GM19328 (cell line): ENCODE results near the gene CFTR.

Experiments
- ATAC-seq: cut with Tn5 transposase; IDR thresholded peaks from one replicate; pipeline ENCODE4 v1.9.1; 2021; ENCODE audit warnings: mild to moderate bottlenecking, moderate library complexity; ENCODE audit not compliant: unreplicated experiment

CFTR gene

DNA sequence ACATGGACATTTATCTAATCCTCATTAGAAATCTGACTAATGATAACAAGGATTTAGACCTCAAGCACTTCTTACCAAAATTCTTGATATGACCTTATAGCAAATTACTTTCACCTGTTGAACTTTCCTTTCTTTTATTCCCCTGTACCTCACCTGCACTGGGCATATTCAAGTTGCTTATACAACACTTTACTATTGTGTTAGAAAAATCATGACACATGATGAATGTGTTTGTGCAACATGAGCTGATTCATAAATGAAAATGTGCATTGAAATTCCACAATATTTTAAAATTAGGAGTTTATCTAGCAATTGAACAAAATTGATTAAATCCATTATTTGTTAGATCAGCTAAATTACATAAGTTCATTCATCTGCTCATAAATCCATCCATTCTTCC is 160.6 kb downstream of the CFTR start:
- ATAC-seq: no peak

GRCh38 chr7:117645481-117646165 is 165.8 kb downstream of the CFTR start:
- no peak for ATAC-seq

GRCh38 chr7:117648203-117648866 is 168.5 kb downstream of the CFTR start:
- ATAC-seq: no peak

DNA sequence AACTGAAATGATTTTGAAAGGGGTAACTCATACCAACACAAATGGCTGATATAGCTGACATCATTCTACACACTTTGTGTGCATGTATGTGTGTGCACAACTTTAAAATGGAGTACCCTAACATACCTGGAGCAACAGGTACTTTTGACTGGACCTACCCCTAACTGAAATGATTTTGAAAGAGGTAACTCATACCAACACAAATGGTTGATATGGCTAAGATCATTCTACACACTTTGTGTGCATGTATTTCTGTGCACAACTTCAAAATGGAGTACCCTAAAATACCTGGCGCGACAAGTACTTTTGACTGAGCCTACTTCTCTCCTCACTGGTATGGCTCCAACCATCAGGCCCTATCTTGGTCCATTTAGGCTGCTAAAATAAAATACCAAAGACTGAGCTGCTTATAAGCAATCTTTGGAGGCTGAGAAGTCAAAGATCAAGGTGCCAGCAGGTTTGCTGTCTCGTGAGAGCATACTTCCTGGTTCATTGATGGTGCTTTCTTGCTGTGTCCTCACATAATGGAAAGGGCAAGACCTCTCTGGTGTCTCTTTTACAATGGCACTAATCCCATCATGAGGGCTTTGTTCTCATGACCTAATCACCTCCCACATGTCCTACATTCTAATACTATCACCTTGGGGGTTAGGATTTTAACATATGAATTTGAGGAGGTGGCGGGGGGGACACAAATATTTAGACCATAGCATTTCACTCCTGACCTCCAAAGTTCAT is 173.3 kb downstream of the CFTR start:
- ATAC-seq: no peak

GRCh38 chr7:117654780-117655179 is 175.0 kb downstream of the CFTR start:
- no peak for ATAC-seq

DNA sequence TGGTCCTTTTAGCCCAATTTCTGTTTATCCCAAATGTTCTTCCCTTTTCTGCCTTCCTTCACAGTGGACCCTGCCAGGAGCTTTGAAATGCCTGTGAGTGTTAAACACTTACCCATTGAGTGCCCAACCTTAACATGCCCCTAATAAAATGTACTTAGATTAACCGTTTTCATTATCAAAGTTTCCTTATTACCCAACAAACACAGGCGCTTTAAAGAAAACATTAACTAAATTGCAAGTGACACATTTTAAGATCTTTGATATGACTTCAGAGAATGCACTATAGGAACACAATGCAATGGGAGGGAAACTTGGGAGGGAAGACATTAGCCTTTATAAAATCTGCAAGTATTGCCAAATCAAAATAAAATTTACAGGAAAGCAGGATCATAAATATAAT is 177.0 kb downstream of the CFTR start:
- ATAC-seq: no peak

DNA sequence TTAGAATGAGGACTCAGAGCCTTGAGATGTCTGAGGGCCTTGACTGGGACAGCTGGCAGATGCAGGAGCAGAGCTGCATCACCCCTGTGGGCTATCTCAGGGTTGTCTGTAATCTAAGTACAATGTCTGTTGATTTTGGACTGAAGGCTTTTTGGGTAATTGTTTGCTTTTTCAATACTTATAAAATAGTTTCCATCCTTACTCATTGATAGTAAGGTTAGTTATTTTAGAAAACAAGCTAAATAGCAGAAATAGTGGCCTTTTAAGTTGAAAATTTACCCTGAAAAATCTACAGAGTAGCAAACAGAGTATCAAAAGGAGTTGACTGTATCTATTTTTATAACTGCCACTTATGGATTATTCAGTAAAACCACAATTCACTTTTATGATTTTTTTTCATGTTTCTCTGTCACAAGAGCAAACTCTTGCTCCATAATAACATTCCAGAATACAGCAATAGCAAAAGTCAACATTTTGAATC is 179.7 kb downstream of the CFTR start:
- no peak for ATAC-seq

GRCh38 chr7:117661328-117661727 is 181.5 kb downstream of the CFTR start:
- no peak for ATAC-seq

DNA sequence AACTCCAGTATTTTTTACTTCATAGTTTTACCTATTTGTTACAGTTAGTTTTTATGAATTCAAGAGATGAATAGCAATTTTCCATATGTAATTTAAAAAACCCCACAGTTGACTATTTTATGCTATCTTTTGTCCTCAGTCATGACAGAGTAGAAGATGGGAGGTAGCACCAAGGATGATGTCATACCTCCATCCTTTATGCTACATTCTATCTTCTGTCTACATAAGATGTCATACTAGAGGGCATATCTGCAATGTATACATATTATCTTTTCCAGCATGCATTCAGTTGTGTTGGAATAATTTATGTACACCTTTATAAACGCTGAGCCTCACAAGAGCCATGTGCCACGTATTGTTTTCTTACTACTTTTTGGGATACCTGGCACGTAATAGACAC is 184.2 kb downstream of the CFTR start:
- ATAC-seq: no peak

DNA sequence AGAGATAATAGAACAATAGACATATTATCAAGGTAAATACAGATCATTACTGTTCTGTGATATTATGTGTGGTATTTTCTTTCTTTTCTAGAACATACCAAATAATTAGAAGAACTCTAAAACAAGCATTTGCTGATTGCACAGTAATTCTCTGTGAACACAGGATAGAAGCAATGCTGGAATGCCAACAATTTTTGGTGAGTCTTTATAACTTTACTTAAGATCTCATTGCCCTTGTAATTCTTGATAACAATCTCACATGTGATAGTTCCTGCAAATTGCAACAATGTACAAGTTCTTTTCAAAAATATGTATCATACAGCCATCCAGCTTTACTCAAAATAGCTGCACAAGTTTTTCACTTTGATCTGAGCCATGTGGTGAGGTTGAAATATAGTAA is 185.5 kb downstream of the CFTR start:
- ATAC-seq: no peak

DNA sequence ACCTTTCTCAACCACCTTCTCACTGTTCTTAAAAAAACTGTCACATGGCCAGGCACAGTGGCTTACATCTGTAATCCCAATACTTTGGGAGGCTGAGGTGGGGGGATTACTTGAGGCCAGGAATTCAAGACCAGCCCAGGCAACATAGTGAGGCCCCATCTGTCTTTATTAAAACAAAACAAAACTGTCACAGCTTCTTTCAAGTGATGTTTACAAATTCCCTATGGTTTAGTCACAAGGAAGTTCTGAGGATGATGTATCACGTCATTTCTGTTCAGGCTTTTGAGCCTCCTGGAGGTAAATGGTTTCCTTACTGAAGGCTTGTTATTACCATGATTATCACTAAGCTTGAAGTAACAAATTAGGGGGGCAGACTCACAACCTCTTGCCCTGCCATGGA is 186.2 kb downstream of the CFTR start:
- no peak for ATAC-seq

DNA sequence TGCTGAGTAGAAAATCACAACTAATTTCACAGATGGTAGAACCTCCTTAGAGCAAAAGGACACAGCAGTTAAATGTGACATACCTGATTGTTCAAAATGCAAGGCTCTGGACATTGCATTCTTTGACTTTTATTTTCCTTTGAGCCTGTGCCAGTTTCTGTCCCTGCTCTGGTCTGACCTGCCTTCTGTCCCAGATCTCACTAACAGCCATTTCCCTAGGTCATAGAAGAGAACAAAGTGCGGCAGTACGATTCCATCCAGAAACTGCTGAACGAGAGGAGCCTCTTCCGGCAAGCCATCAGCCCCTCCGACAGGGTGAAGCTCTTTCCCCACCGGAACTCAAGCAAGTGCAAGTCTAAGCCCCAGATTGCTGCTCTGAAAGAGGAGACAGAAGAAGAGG is 186.9 kb downstream of the CFTR start:
- no peak for ATAC-seq

DNA sequence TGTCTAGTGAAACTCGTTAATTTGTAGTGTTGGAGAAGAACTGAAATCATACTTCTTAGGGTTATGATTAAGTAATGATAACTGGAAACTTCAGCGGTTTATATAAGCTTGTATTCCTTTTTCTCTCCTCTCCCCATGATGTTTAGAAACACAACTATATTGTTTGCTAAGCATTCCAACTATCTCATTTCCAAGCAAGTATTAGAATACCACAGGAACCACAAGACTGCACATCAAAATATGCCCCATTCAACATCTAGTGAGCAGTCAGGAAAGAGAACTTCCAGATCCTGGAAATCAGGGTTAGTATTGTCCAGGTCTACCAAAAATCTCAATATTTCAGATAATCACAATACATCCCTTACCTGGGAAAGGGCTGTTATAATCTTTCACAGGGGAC is 187.6 kb downstream of the CFTR start:
- no peak for ATAC-seq

GRCh38 chr7:117669818-117670217 is 190.0 kb downstream of the CFTR start:
- ATAC-seq: no peak

DNA sequence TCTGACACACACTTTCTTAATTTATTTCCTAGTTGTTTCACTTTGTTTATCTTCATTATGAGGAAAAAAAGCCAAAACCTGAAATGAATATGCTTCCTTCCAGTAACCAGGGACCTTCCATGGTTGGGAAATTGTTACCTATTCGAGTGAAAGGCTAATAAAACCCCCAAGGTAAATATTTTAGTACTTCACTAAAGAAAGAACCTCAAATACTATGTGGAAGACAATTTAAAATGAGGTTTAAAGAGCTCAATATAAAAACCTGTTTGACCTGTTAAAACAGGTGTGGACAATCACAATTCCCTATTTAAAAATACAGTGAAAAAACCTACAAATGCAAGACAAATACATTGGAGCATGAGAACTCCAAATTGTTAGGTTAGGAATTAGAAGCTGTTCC is 192.6 kb downstream of the CFTR start:
- ATAC-seq: no peak

- ATAC-seq: no peak
Measured at GRCh38 chr7:117673367-117673766, 193.5 kb downstream of the CFTR start.

- no peak for ATAC-seq
Measured at GRCh38 chr7:117673839-117674238, 194.0 kb downstream of the CFTR start.

GRCh38 chr7:117674617-117675016 is 194.8 kb downstream of the CFTR start:
- no peak for ATAC-seq

DNA sequence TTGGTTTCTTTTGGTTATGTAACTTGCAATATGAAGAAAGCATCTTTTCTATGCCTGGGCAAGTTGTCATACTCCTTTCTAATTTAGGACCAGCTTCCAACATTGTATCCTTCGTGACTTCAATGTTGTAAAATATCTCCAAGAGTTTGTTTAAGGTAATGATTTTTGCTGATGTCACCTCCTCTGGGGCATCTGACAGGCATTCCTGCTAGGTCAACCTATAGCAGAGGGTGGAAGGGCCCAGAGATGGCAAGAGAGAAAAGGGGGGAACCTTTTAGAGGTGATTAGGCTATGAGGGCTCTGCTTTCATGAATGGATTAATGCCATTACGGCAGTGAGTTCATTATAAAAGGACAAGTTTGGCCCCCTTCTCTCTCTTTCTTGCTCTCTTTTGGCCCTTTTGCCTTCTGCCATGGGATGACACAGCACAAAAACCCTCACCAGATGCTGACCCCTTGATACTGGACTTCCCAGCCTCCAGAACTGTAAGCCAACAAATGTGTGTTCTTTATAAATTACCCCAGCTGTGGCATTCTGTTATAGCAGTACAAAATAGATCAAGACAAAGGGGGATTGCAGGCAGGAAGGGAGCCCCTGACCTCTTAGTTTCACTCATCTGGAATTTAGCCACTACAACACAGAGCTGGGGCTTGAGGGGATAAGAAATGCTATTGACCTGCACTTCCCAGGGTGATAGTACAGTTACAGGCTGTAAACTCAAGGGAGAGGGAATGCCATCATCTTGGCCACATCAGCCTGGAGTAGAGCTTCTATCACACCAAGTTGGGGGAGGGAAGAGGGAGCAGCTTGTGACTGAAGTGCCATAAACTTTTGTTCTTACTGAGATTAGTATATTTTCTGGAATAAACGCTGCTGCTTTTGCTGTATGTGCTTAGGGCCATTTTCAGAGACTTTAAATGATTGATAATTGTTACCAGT is 195.9 kb downstream of the CFTR start:
- no peak for ATAC-seq

- ATAC-seq: no peak
Measured at GRCh38 chr7:117679120-117679519, 199.3 kb downstream of the CFTR start.
